HFFc6 (cell line): ENCODE results near the gene KCNMA1. TPM values are rescaled to one million over a fixed set of nuclear protein-coding genes. Genes with fewer than 3 reads are reported as not detected.

Source experiments
- DNase-seq: peaks from one replicate; pipeline ENCODE4 v3.0.0-alpha.2; 2018
- H3K27ac Mint-ChIP-seq: 2 replicates; pipeline ENCODE4 v1.8.0; 2020; ENCODE audit warnings: mild to moderate bottlenecking, mixed read lengths
- H3K27me3 Mint-ChIP-seq: 2 replicates; pipeline ENCODE4 v1.8.0; 2021; ENCODE audit warnings: mild to moderate bottlenecking, moderate library complexity, mixed read lengths; ENCODE audit not compliant: insufficient read depth
- H3K36me3 Mint-ChIP-seq: 2 replicates; pipeline ENCODE4 v1.8.0; 2021; ENCODE audit warnings: low read depth, mixed read lengths
- H3K4me1 Mint-ChIP-seq: 2 replicates; pipeline ENCODE4 v1.8.0; 2020; ENCODE audit warnings: low read depth, mixed read lengths
- H3K4me3 Mint-ChIP-seq: 2 replicates; pipeline ENCODE4 v1.8.0; 2020; ENCODE audit warnings: mild to moderate bottlenecking, moderate library complexity, mixed read lengths
- H3K9me3 Mint-ChIP-seq: 2 replicates; pipeline ENCODE4 v1.8.0; 2020; ENCODE audit warnings: mild to moderate bottlenecking, mixed read lengths
- CTCF ChIP-seq: fragments of 200-600 bp; sonication (generic); IDR thresholded peaks from 2 replicates; pipeline ENCODE4 v1.5.0; 2021; ENCODE audit warnings: antibody characterized with exemption, mild to moderate bottlenecking
- total RNA-seq, 6 experiments: library from RNA; stranded (reverse); fragmentation: NEBNext Ultra II Directional; extraction: Animal tissue kit (Norgen Biotek cat#: 25700); gene quantifications; 2 replicates in 1 of 6; 3 replicates in 5 of 6; pipeline ENCODE4 v1.2.3, GENCODE V29; 2021

The KCNMA1 gene
- total RNA-seq, 6 experiments from 2014 or later, result 87.1 to 191 (median 93.5) TPM

- H3K4me3 Mint-ChIP-seq, result no peak overlapping the region
- TF ChIP-seq CTCF, result no peak
- peaks cover 5% of the 10 kb centered on the region; the same call in 1 of the 2 replicates for H3K4me1 Mint-ChIP-seq
- peaks cover 4% of the 10 kb centered on the region; the same call in 1 of the 2 replicates for H3K27me3 Mint-ChIP-seq
- H3K27ac Mint-ChIP-seq, result no peak overlapping the region
- peaks cover 39% of the 10 kb centered on the region for H3K36me3 Mint-ChIP-seq
- no peak for DNase-seq
- no peaks in the 10 kb centered on the region for H3K9me3 Mint-ChIP-seq
Measured at GRCh38 chr10:77097625-77098024, 540.0 kb downstream of the KCNMA1 start.

- Mint-ChIP-seq H3K9me3 (no peaks in the 10 kb centered on the region), H3K27me3 (no peaks in the 10 kb centered on the region; the same call in 1 of the 2 replicates), H3K4me3 (no peak overlapping the region), H3K27ac (no peak overlapping the region), H3K36me3 (peaks cover 21% of the 10 kb centered on the region), H3K4me1 (no peaks in the 10 kb centered on the region)
- no peak for TF ChIP-seq CTCF
- DNase-seq, result no peak
Measured at GRCh38 chr10:77093126-77093525, 544.5 kb downstream of the KCNMA1 start.

GRCh38 chr10:77091597-77092165 lies 545.9 kb downstream of the KCNMA1 start:
- DNase-seq, result no peak
- H3K4me3 Mint-ChIP-seq, result no peak overlapping the region
- no peaks in the 10 kb centered on the region; the same call in 1 of the 2 replicates for H3K27me3 Mint-ChIP-seq
- H3K27ac Mint-ChIP-seq, result no peak overlapping the region
- H3K4me1 Mint-ChIP-seq, result peaks cover 7% of the 10 kb centered on the region
- no peak for TF ChIP-seq CTCF
- H3K36me3 Mint-ChIP-seq, result peaks cover 21% of the 10 kb centered on the region
- H3K9me3 Mint-ChIP-seq, result no peaks in the 10 kb centered on the region

- no peaks in the 10 kb centered on the region; the same call in 1 of the 2 replicates for H3K27me3 Mint-ChIP-seq
Measured at GRCh38 chr10:77090381-77091356, 546.9 kb downstream of the KCNMA1 start.

GRCh38 chr10:77087366-77087765 lies 550.2 kb downstream of the KCNMA1 start:
- no peaks in the 10 kb centered on the region for H3K9me3 Mint-ChIP-seq
- H3K27me3 Mint-ChIP-seq, result no peaks in the 10 kb centered on the region; the same call in 1 of the 2 replicates
- TF ChIP-seq CTCF, result no peak
- H3K36me3 Mint-ChIP-seq, result peaks cover 26% of the 10 kb centered on the region
- no peak overlapping the region for H3K4me3 Mint-ChIP-seq
- peaks cover 7% of the 10 kb centered on the region for H3K4me1 Mint-ChIP-seq
- DNase-seq, result no peak
- H3K27ac Mint-ChIP-seq, result no peak overlapping the region

More at GRCh38 chr10:77090381-77091356, 546.9 kb downstream of the KCNMA1 start:
- Mint-ChIP-seq H3K36me3 (peaks cover 21% of the 10 kb centered on the region), H3K4me3 (no peak overlapping the region), H3K9me3 (no peaks in the 10 kb centered on the region), H3K27ac (no peak overlapping the region), H3K4me1 (peaks cover 7% of the 10 kb centered on the region)
- no peak for DNase-seq
- no peak for TF ChIP-seq CTCF
